ENCODE results near the gene FRMD4A. TPM values are rescaled to one million over a fixed set of nuclear protein-coding genes. Genes with fewer than 3 reads are reported as not detected.

Gene FRMD4A
- total RNA-seq (2021) (17.8 and 18.3 TPM in 2 replicates), Bru-seq, nascent RNA (percentile 40 among the genes with signal in this experiment), BruChase-seq, experiment 1, labeled RNA remaining after a 2-hour chase (percentile 32 among the genes with signal in this experiment), BruChase-seq, experiment 2, labeled RNA remaining after a 6-hour chase (percentile 32 among the genes with signal in this experiment)
- long read RNA-seq, partial matches to known transcripts = 1 of 6 reads
- long read RNA-seq, other reads (novel, unspliced or antisense) = 4 of 6 reads

GRCh38 chr10:14330388-14331061, at the start of gene FRMD4A:
TSS of gene FRMD4A (minus strand) at chr10:14330924.
- intact Hi-C loops (cut with micrococcal nuclease; ENCODE audit: unreplicated experiment) = no loop called here
- POLR2A ChIA-PET (ENCODE audit: unreplicated experiment) = no interaction called here
- Histone ChIP-seq H3K4me3 (no peak within 1 kb of the TSS), H3K36me3 (ENCODE audit: low read depth) (no peaks in the 10 kb centered on the region), H3K9me2 (ENCODE audit: insufficient read depth) (no peaks in the 10 kb centered on the region), H3K4me2 (no peak within 1 kb of the TSS), H3K9me3 (ENCODE audit: insufficient read depth, low read depth) (no peaks in the 10 kb centered on the region), H3K27me3 (ENCODE audit: insufficient read depth, low read depth) (peaks cover 88% of the 10 kb centered on the region), H3F3A (ENCODE audit: insufficient read depth, low read depth) (no peaks in the 10 kb centered on the region), H3K4me1 (replicated peaks; ENCODE audit: insufficient read depth) (no peaks in the 10 kb centered on the region), H3K27ac (no peak within 1 kb of the TSS), H2AFZ (no peak within 1 kb of the TSS), H4K20me1 (ENCODE audit: insufficient read depth) (no peaks in the 10 kb centered on the region), H3K79me2 (ENCODE audit: low read depth) (no peaks in the 10 kb centered on the region)
- DNase-seq = no peak
- CTCF ChIA-PET = no interaction called here
- BruUV-seq (replicated peaks) = no TSS peak
- TF ChIP-seq EZH2 (IDR thresholded peaks at IDR 0.05; ENCODE audit: low read depth) (no peak), CTCF (conservative IDR thresholded peaks at IDR 0.05) (no peak)

- Histone ChIP-seq H3K4me1 (replicated peaks; ENCODE audit: insufficient read depth) (no peaks in the 10 kb centered on the region), H3K9me2 (ENCODE audit: insufficient read depth) (0 out of 2 replicates have a peak, but pooled peaks cover 3% of the 10 kb centered on the region), H3K4me2 (no peak overlapping the region), H2AFZ (no peak overlapping the region), H3K36me3 (ENCODE audit: low read depth) (no peaks in the 10 kb centered on the region), H3K9me3 (ENCODE audit: insufficient read depth, low read depth) (no peaks in the 10 kb centered on the region), H4K20me1 (ENCODE audit: insufficient read depth) (no peaks in the 10 kb centered on the region), H3K79me2 (ENCODE audit: low read depth) (no peaks in the 10 kb centered on the region), H3K27me3 (ENCODE audit: insufficient read depth, low read depth) (peaks cover 53% of the 10 kb centered on the region), H3K27ac (no peak overlapping the region), H3K4me3 (no peak overlapping the region), H3F3A (ENCODE audit: insufficient read depth, low read depth) (no peaks in the 10 kb centered on the region)
- POLR2A ChIA-PET (ENCODE audit: unreplicated experiment) = no interaction called here
- CTCF ChIA-PET = no interaction called here
- no TSS peak for BruUV-seq (replicated peaks)
- intact Hi-C loops (cut with micrococcal nuclease; ENCODE audit: unreplicated experiment) = no loop called here
- no peak for TF ChIP-seq CTCF (conservative IDR thresholded peaks at IDR 0.05)
- TF ChIP-seq EZH2 (IDR thresholded peaks at IDR 0.05; ENCODE audit: low read depth) = no peak
- DNase-seq = no peak
These were observed 49.0 kb upstream of the FRMD4A start for GRCh38 chr10:14379556-14380280.

GRCh38 chr10:14378387-14378960, 47.8 kb upstream of the FRMD4A start:
- Histone ChIP-seq H3K79me2 (ENCODE audit: low read depth) (no peaks in the 10 kb centered on the region), H3K27ac (no peak overlapping the region), H3K9me2 (ENCODE audit: insufficient read depth) (no peaks in the 10 kb centered on the region), H3F3A (ENCODE audit: insufficient read depth, low read depth) (no peaks in the 10 kb centered on the region), H3K9me3 (ENCODE audit: insufficient read depth, low read depth) (no peaks in the 10 kb centered on the region), H4K20me1 (ENCODE audit: insufficient read depth) (no peaks in the 10 kb centered on the region), H3K27me3 (ENCODE audit: insufficient read depth, low read depth) (peaks cover 61% of the 10 kb centered on the region), H2AFZ (no peak overlapping the region), H3K4me1 (replicated peaks; ENCODE audit: insufficient read depth) (no peaks in the 10 kb centered on the region), H3K4me3 (no peak overlapping the region), H3K36me3 (ENCODE audit: low read depth) (no peaks in the 10 kb centered on the region), H3K4me2 (no peak overlapping the region)
- TF ChIP-seq EZH2 (IDR thresholded peaks at IDR 0.05; ENCODE audit: low read depth) (no peak), CTCF (conservative IDR thresholded peaks at IDR 0.05) (no peak)
- BruUV-seq (replicated peaks) = no TSS peak
- no peak for DNase-seq
- intact Hi-C loops (cut with micrococcal nuclease; ENCODE audit: unreplicated experiment) = no loop called here
- POLR2A ChIA-PET (ENCODE audit: unreplicated experiment) = no interaction called here
- CTCF ChIA-PET = no interaction called here
